CD4-positive, alpha-beta T cell treated with Interleukin-4 for 1 hour (primary cell): ENCODE results near the gene METTL21C.

Experiments
- DNase-seq, 2 donors: peaks; one replicate each; pipeline ENCODE4 v3.0.0-alpha.2; 2020 to 2022

The METTL21C gene

GRCh38 chr13:102658660-102659059 is 36.2 kb downstream of the METTL21C start:
- DNase-seq, result no peak

DNA sequence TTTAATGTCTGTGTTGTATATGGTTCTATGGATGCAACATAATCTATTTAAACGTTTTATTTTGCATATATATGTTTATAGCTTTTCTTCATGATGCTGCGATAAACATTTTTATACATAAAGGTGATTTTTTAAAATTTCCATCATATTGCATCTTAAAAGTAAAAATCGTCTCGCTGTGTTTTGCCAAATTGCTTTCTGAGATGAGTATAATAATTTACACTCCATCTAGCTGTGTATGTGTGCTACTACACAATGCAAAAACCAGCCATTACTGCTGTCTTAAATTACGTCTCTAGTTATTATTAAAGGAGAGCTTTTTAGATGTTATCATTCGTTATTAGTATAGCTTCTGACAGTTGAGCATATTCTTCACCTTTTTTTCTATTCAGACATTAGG is 37.2 kb downstream of the METTL21C start:
- no peak for DNase-seq

DNA sequence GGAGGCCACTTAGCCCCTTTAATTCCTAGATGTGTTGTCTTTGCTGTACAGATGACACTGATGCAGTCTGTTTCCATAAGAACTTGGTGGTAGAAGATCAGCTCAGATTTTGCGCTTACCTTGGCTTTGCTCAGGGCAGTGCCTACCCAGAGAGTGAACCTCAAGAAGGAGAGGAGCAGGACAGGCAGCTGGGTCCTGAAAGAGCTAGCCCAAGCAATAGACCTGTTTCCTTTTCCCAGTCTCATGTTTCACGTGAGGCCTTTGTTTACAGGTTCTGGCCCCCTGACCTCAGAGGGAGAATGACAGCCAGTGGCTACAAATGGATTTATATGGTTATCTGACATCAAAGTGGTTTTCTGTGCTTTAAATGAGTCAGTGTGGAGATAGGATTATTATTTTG is 40.1 kb downstream of the METTL21C start:
- no peak for DNase-seq

DNA sequence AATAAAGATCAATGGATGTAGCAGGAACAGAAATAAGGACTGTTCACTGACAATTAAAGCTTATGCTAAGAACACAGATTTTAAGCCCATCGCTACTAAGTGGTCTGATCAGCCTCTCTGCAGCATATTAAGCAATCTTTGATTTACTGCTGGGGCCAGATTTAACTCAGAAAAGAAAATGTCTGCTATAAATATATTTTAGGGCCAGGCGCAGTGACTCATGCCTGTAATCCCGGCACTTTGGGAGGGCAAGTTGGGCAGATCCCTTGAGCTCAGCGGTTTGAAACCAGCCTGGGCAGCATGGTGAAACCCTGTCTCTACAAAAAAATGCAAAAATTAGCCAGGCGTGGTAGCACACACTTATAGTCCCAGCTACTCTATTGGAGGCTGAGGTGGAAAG is 43.0 kb downstream of the METTL21C start:
- DNase-seq, result no peak

GRCh38 chr13:102651392-102651791 is 43.5 kb downstream of the METTL21C start:
- no peak for DNase-seq

GRCh38 chr13:102650444-102650843 is 44.4 kb downstream of the METTL21C start:
- DNase-seq, result no peak

DNA sequence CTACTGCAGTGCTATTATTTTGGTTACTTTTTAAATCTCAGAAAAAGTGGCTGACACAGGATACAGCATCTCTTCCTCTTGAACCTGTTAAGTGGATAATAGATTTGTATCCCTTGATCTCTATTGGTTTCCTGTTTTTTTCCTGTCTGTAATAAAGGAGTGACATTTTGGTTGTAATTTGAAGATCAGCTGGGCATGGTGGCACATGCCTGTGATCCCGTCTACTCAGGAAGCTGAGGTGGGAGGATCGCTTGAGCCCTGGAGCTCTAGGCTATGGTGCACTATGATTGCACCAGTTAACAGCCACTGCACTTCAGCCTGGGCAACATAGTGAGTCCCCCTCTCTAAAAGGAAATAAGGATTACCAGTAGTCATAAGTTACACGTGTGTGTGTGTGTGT is 46.8 kb downstream of the METTL21C start:
- no peak for DNase-seq

- no peak for DNase-seq
Observed at GRCh38 chr13:102645701-102646100, 49.1 kb downstream of the METTL21C start.

- no peak for DNase-seq
Observed at GRCh38 chr13:102643656-102644055, 51.2 kb downstream of the METTL21C start.

- no peak for DNase-seq
Observed at GRCh38 chr13:102642475-102642874, 52.4 kb downstream of the METTL21C start.

GRCh38 chr13:102642029-102642428 is 52.8 kb downstream of the METTL21C start:
- DNase-seq, result no peak

GRCh38 chr13:102638741-102639140 is 56.1 kb downstream of the METTL21C start:
- DNase-seq, result no peak
